Aorta (tissue), 5 donors: ENCODE results near the gene SMARCA1. TPM values are rescaled to one million over a fixed set of nuclear protein-coding genes. Genes with fewer than 3 reads are reported as not detected.

Source experiments
- ATAC-seq: fragments of 200-7000 bp; cut with Tn5 transposase; one replicate; pipeline ENCODE4 v1.9.1; 2022; ENCODE audit warnings: moderate library complexity; ENCODE audit not compliant: low FRiP score
- DNase-seq, 2 donors: peaks; one replicate each; pipeline ENCODE4 v3.0.0-alpha.2; 2020
- H3K27ac ChIP-seq, 2 donors: one replicate each; pipeline ENCODE4 v1.5.1; 2013; ENCODE audit warnings: low read length in 2 of 2, mild to moderate bottlenecking in 2 of 2, moderate library complexity in 2 of 2, control low read depth in 1 of 2, inconsistent platforms in 1 of 2, low read depth in 1 of 2
- H3K27me3 ChIP-seq, 2 donors: one replicate each; pipeline ENCODE4 v1.6.1; 2013; ENCODE audit warnings: control low read depth in 1 of 2, low read length in 1 of 2, mild to moderate bottlenecking in 1 of 2, moderate library complexity in 1 of 2; ENCODE audit not compliant: insufficient read depth in 2 of 2, control insufficient read depth in 1 of 2
- H3K36me3 ChIP-seq, 2 donors: one replicate each; pipeline ENCODE4 v1.6.1; 2013; ENCODE audit warnings: control low read depth in 1 of 2, low read length in 1 of 2, mild to moderate bottlenecking in 1 of 2; ENCODE audit not compliant: insufficient read depth in 2 of 2, control insufficient read depth in 1 of 2
- H3K4me1 ChIP-seq, 2 donors: one replicate each; pipeline ENCODE4 v1.6.1; 2013; ENCODE audit warnings: low read length in 2 of 2, control low read depth in 1 of 2, mild to moderate bottlenecking in 1 of 2, moderate library complexity in 1 of 2; ENCODE audit not compliant: insufficient read depth in 2 of 2, control insufficient read depth in 1 of 2
- H3K4me3 ChIP-seq, 2 donors: one replicate each; pipeline ENCODE4 v1.5.1; 2013; ENCODE audit warnings: low read length in 2 of 2, control low read depth in 1 of 2, mild to moderate bottlenecking in 1 of 2
- H3K9me3 ChIP-seq: one replicate; pipeline ENCODE4 v1.6.1; 2013; ENCODE audit warnings: mild to moderate bottlenecking, low read length; ENCODE audit not compliant: control insufficient read depth
- WGBS, 2 donors: extraction: QIAGEN DNeasy Blood & Tissue Kit; methylation state at CpG; one replicate each; pipeline ENCODE4 v1.1.7; 2013; 5-methylcytosine and 5-hydroxymethylcytosine counted together
- intact Hi-C, 2 donors: fragments of 100-400 bp; cut with DNase I; formaldehyde crosslinking; loops; one replicate each; pipeline versions ENCODE4 v1.14.2 to v1.15.0; 2022
- polyA plus RNA-seq, 2 donors: library from polyadenylated mRNA; stranded (reverse); fragments of 200-250 nt; gene quantifications; one replicate each; pipeline ENCODE4 v1.2.3, GENCODE V29; 2013
- total RNA-seq, 2 donors: library from RNA; stranded (reverse); fragmentation: NEBNext Ultra II Directional; extraction: Animal tissue kit (Norgen Biotek cat#: 25700); gene quantifications; one replicate each; pipeline ENCODE4 v1.2.1, GENCODE V29; 2021
- donor health status: healthy with polysubstance abuse.
- donor health status: Bipolar disorder and iron deficiency.
- donor health status: DM: no; HTN: no; CAD: no.
- donor health status: DM: no; HTN: no; CAD: no.
- donor health status: DM: yes; HTN: yes; CAD: no.

The SMARCA1 gene
- total and polyA plus RNA-seq, 4 donors: 18.9 to 51.1 (median 39.8) TPM

GRCh38 chrX:129522184-129523078 is 859 bp downstream of the SMARCA1 start:
- peak overlapping the region; percentile 70 to 79 for H3K4me3 ChIP-seq
- intact Hi-C loops: no loop called here
- peak; percentile 59 to 80 for DNase-seq
- WGBS, 2 donors: 1 to 27% methylated on average over 45 to 56 of the region's 56 CpGs
- peak overlapping the region; percentile 16 to 96 for H3K27ac ChIP-seq
- no peaks in the 10 kb centered on the region for H3K27me3 ChIP-seq
- H3K36me3 ChIP-seq: no peaks in the 10 kb centered on the region
- no peaks in the 10 kb centered on the region for H3K4me1 ChIP-seq
- ATAC-seq: peak; percentile 79
- H3K9me3 ChIP-seq: no peaks in the 10 kb centered on the region

GRCh38 chrX:129520151-129520550 is 3.1 kb downstream of the SMARCA1 start:
- WGBS, 2 donors: 57 to 75% methylated on average over 3 of the region's 3 CpGs
- no peak overlapping the region for H3K27ac ChIP-seq

GRCh38 chrX:129516402-129516801 is 6.9 kb downstream of the SMARCA1 start:
- WGBS, 2 donors: 40 to 71% methylated on average over 3 of the region's 3 CpGs
- Histone ChIP-seq H3K36me3 (no peaks in the 10 kb centered on the region), H3K27ac (no peak overlapping the region), H3K27me3 (no peaks in the 10 kb centered on the region), H3K4me1 (no peaks in the 10 kb centered on the region), H3K9me3 (no peaks in the 10 kb centered on the region), H3K4me3 (no peak overlapping the region)
- intact Hi-C loops: no loop called here
- DNase-seq: no peak
- ATAC-seq: no peak

More at GRCh38 chrX:129520151-129520550, 3.1 kb downstream of the SMARCA1 start:
- H3K27me3 ChIP-seq: no peaks in the 10 kb centered on the region
- H3K36me3 ChIP-seq: no peaks in the 10 kb centered on the region
- intact Hi-C loops: no loop called here
- H3K4me3 ChIP-seq: no peak overlapping the region
- no peak for DNase-seq
- no peaks in the 10 kb centered on the region for H3K9me3 ChIP-seq
- no peaks in the 10 kb centered on the region for H3K4me1 ChIP-seq
- no peak for ATAC-seq

GRCh38 chrX:129512409-129512808 is 10.9 kb downstream of the SMARCA1 start:
- ATAC-seq (no peak), DNase-seq (no peak)
- Histone ChIP-seq H3K27me3 (no peaks in the 10 kb centered on the region), H3K4me1 (no peaks in the 10 kb centered on the region), H3K27ac (no peak overlapping the region), H3K4me3 (no peak overlapping the region), H3K36me3 (no peaks in the 10 kb centered on the region), H3K9me3 (no peaks in the 10 kb centered on the region)
- intact Hi-C loops: no loop called here
- WGBS, 2 donors: 51% methylated on average over 2 of the region's 2 CpGs

GRCh38 chrX:129511689-129512088 is 11.6 kb downstream of the SMARCA1 start:
- ATAC-seq: no peak
- Histone ChIP-seq H3K4me3 (no peak overlapping the region), H3K9me3 (no peaks in the 10 kb centered on the region), H3K4me1 (no peaks in the 10 kb centered on the region), H3K27me3 (no peaks in the 10 kb centered on the region), H3K36me3 (no peaks in the 10 kb centered on the region), H3K27ac (no peak overlapping the region)
- 49 to 55% methylated on average over 5 of the region's 5 CpGs for WGBS, 2 donors
- no peak for DNase-seq
- intact Hi-C loops: no loop called here

GRCh38 chrX:129510331-129510730 is 13.0 kb downstream of the SMARCA1 start:
- Histone ChIP-seq H3K4me1 (no peaks in the 10 kb centered on the region), H3K36me3 (no peaks in the 10 kb centered on the region), H3K4me3 (no peak overlapping the region), H3K27me3 (no peaks in the 10 kb centered on the region), H3K9me3 (no peaks in the 10 kb centered on the region), H3K27ac (no peak overlapping the region)
- DNase-seq (no peak), ATAC-seq (no peak)
- intact Hi-C loops: no loop called here
- WGBS, 2 donors: 6 to 28% methylated on average over 7 of the region's 7 CpGs

GRCh38 chrX:129497146-129497843 is 26.0 kb downstream of the SMARCA1 start:
- no peak overlapping the region for H3K4me3 ChIP-seq
- H3K27me3 ChIP-seq: no peaks in the 10 kb centered on the region
- 51 to 65% methylated on average over 3 of the region's 3 CpGs for WGBS, 2 donors
- ATAC-seq: no peak
- intact Hi-C loops: no loop called here
- H3K36me3 ChIP-seq: no peaks in the 10 kb centered on the region
- no peaks in the 10 kb centered on the region for H3K4me1 ChIP-seq
- no peak for DNase-seq
- H3K9me3 ChIP-seq: no peaks in the 10 kb centered on the region
- no peak overlapping the region for H3K27ac ChIP-seq

GRCh38 chrX:129496625-129497024 is 26.7 kb downstream of the SMARCA1 start:
- H3K4me3 ChIP-seq: no peak overlapping the region
- no peak for DNase-seq
- no peaks in the 10 kb centered on the region for H3K36me3 ChIP-seq
- H3K9me3 ChIP-seq: no peaks in the 10 kb centered on the region
- 68 to 88% methylated on average over 6 of the region's 6 CpGs for WGBS, 2 donors
- H3K27ac ChIP-seq: no peak overlapping the region
- ATAC-seq: no peak
- H3K27me3 ChIP-seq: no peaks in the 10 kb centered on the region
- intact Hi-C loops: no loop called here
- no peaks in the 10 kb centered on the region for H3K4me1 ChIP-seq

- Histone ChIP-seq H3K36me3 (no peaks in the 10 kb centered on the region), H3K4me3 (no peak overlapping the region), H3K27ac (no peak overlapping the region), H3K27me3 (no peaks in the 10 kb centered on the region), H3K9me3 (no peaks in the 10 kb centered on the region), H3K4me1 (no peaks in the 10 kb centered on the region)
- intact Hi-C loops: no loop called here
- ATAC-seq (no peak), DNase-seq (no peak)
- WGBS, 2 donors: 76 to 85% methylated on average over 5 of the region's 5 CpGs
These were observed 27.4 kb downstream of the SMARCA1 start for GRCh38 chrX:129495900-129496299.
